Measurements from ENCODE around the gene C12orf75.
"Not testable (repeated sequence)": the region's sequence is repeated elsewhere in the genome, so short reads cannot be mapped to it uniquely, and the experiment has no call there.

C12orf75 gene

GRCh38 chr12:105337391-105337790 is 6.9 kb downstream of the C12orf75 start:
- no peak for DNase-seq

GRCh38 chr12:105338966-105339365 is 8.5 kb downstream of the C12orf75 start:
- no peak for DNase-seq

- no peak for DNase-seq
These were observed 10.5 kb downstream of the C12orf75 start for GRCh38 chr12:105341010-105341409.

GRCh38 chr12:105341620-105342019 is 11.1 kb downstream of the C12orf75 start:
- DNase-seq = not testable (repeated sequence)

GRCh38 chr12:105342464-105342863 is 12.0 kb downstream of the C12orf75 start:
- no peak for DNase-seq

- no peak for DNase-seq
These were observed 13.3 kb downstream of the C12orf75 start for GRCh38 chr12:105343836-105344235.

- DNase-seq = peak; percentile 14
These were observed 17.0 kb downstream of the C12orf75 start for GRCh38 chr12:105347499-105347898.

GRCh38 chr12:105348142-105348541 is 17.7 kb downstream of the C12orf75 start:
- DNase-seq = no peak

- no peak for DNase-seq
These were observed 18.1 kb downstream of the C12orf75 start for GRCh38 chr12:105348561-105348960.

GRCh38 chr12:105349138-105349537 is 18.6 kb downstream of the C12orf75 start:
- DNase-seq = no peak

GRCh38 chr12:105351523-105351922 is 21.0 kb downstream of the C12orf75 start:
- no peak for DNase-seq

GRCh38 chr12:105352052-105352451 is 21.6 kb downstream of the C12orf75 start:
- no peak for DNase-seq

GRCh38 chr12:105352940-105353635 is 22.6 kb downstream of the C12orf75 start:
- DNase-seq = no peak

GRCh38 chr12:105355752-105356151 is 25.3 kb downstream of the C12orf75 start:
- no peak for DNase-seq

- peak; percentile 68 for DNase-seq
These were observed 26.7 kb downstream of the C12orf75 start for GRCh38 chr12:105357162-105357691.

GRCh38 chr12:105358789-105359188 is 28.3 kb downstream of the C12orf75 start:
- no peak for DNase-seq

GRCh38 chr12:105359856-105360255 is 29.4 kb downstream of the C12orf75 start:
- no peak for DNase-seq

GRCh38 chr12:105363890-105364289 is 33.4 kb downstream of the C12orf75 start:
- no peak for DNase-seq

- peak; percentile 20 for DNase-seq
These were observed 34.7 kb downstream of the C12orf75 start for GRCh38 chr12:105365231-105365630.

- DNase-seq = no peak
These were observed 37.7 kb downstream of the C12orf75 start for GRCh38 chr12:105368047-105368646.

- no peak for DNase-seq
These were observed 38.5 kb downstream of the C12orf75 start for GRCh38 chr12:105369014-105369413.

- DNase-seq = no peak
These were observed 43.8 kb downstream of the C12orf75 start for GRCh38 chr12:105374303-105374702.

- no peak for DNase-seq
These were observed 46.6 kb downstream of the C12orf75 start for GRCh38 chr12:105377077-105377476.

GRCh38 chr12:105378911-105379310 is 48.4 kb downstream of the C12orf75 start:
- DNase-seq = no peak

Data from hematopoietic multipotent progenitor cell treated with erythropoietin and hydrocortisone succinate and interleukin-3 and kit ligand, for 8 days (in vitro differentiated cells).